Heart right ventricle (tissue), 16 donors: ENCODE measurements around the gene NMRK2. TPM values are rescaled to one million over a fixed set of nuclear protein-coding genes. Genes with fewer than 3 reads are reported as not detected.

Experiments used
- ATAC-seq, 8 donors: fragments of 200-7000 bp; cut with Tn5 transposase; one replicate each; pipeline ENCODE4 v1.9.1; 2020; ENCODE audit warnings: mild to moderate bottlenecking in 8 of 8, moderate library complexity in 8 of 8, moderate number of reproducible peaks in 1 of 8
- DNase-seq, 2 donors: peaks; one replicate each; pipeline ENCODE4 v3.0.0-alpha.2; 2020
- H3K27ac ChIP-seq, 10 donors: fragments of 200-600 bp; sonication (generic) in 2 of 10; one replicate each; pipeline versions ENCODE4 v1.5.0 to v1.8.0; 2020 to 2022; ENCODE audit warnings: mild to moderate bottlenecking in 3 of 10
- H3K27me3 ChIP-seq, 7 donors: fragments of 200-600 bp; one replicate each; pipeline ENCODE4 v1.8.0; 2021 to 2022; ENCODE audit warnings: mild to moderate bottlenecking in 2 of 7
- H3K36me3 ChIP-seq, 9 donors: fragments of 200-600 bp; sonication (generic) in 1 of 9; one replicate each; pipeline versions ENCODE4 v1.5.0 to v1.8.0; 2020 to 2022; ENCODE audit warnings: mild to moderate bottlenecking in 2 of 9
- H3K4me1 ChIP-seq, 9 donors: fragments of 200-600 bp; sonication (generic) in 1 of 9; one replicate each; pipeline versions ENCODE4 v1.5.0 to v1.8.0; 2020 to 2022; ENCODE audit warnings: mild to moderate bottlenecking in 4 of 9
- H3K4me3 ChIP-seq, 10 donors: fragments of 200-600 bp; sonication (generic) in 2 of 10; one replicate each; pipeline versions ENCODE4 v1.5.0 to v1.8.0; 2020 to 2022; ENCODE audit warnings: mild to moderate bottlenecking in 7 of 10, moderate library complexity in 2 of 10
- H3K9me3 ChIP-seq, 11 donors: fragments of 200-600 bp in 10 of 11; sonication (generic) in 2 of 11; one replicate each; pipeline versions ENCODE4 v1.5.0 to v1.8.0; 2013 to 2022; ENCODE audit warnings: mild to moderate bottlenecking in 2 of 11, control low read depth in 1 of 11, moderate library complexity in 1 of 11
- WGBS, 2 donors: extraction: QIAGEN DNeasy Blood & Tissue Kit; methylation state at CpG; one replicate each; pipeline ENCODE4 v1.1.7; 2013; ENCODE audit warnings: inconsistent platforms in 1 of 2; 5-methylcytosine and 5-hydroxymethylcytosine counted together
- intact Hi-C, 10 donors: fragments of 100-400 bp; cut with DNase I; formaldehyde crosslinking; loops; one replicate each; pipeline versions ENCODE4 v1.11.1 to v1.14.2; 2022
- microRNA-seq, 2 donors: library from miRNA; unstranded; fragments of <30 nt; microRNA quantifications; one replicate each; pipeline ENCODE4 v1.2.0, GENCODE V29; 2021
- polyA plus RNA-seq, 2 donors: library from polyadenylated mRNA; stranded (reverse); fragments of 200-250 nt; gene quantifications; one replicate each; pipeline ENCODE4 v1.2.3, GENCODE V29; 2013
- total RNA-seq, 10 donors: library from RNA; stranded (reverse); fragmentation: NEBNext Ultra II Directional in 3 of 10; extraction: Animal tissue kit (Norgen Biotek cat#: 25700) in 3 of 10; gene quantifications; one replicate each; pipeline versions ENCODE4 v1.2.1 to v1.2.4, GENCODE V29; 2021 to 2023
- TF ChIP-seq, protein P1 (sequence below), 9 donors: fragments of 200-600 bp; sonication (generic) in 2 of 9; IDR thresholded peaks; one replicate each; pipeline versions ENCODE4 v1.5.0 to v1.8.0; 2021 to 2022; ENCODE audit warnings: antibody characterized with exemption in 9 of 9, mild to moderate bottlenecking in 5 of 9, moderate library complexity in 1 of 9
- donor health status: Arrhythmogenic right ventricular cardiomyopathy.
- donor health status: ischemic (EF 13 %, LVEDD 7.1; RV severe dilation, severe dysfunction).
- donor health status: healthy with polysubstance abuse.
- donor health status: DM: no; HTN: yes; CAD: no.
- donor health status: DM: no; HTN: no; CAD: no.
- donor health status: ischemic (EF 25% LVEDD 6.9; RV normal size, moderate dysfunction).
- donor health status: ischemic (EF 25% LVEDD 5.7; RV mildly dilated, moderate dysfunction).
- donor health status: healthy.
- donor health status: DM: yes; HTN: yes; CAD: no.
- donor health status: Ischemic cardiomyopathy.
- donor health status: ischemic (EF 35%, LVEDD 5.7; RV mildly dilated, moderate dysfunction).
- donor health status: nonischemic (EF 11% LVEDD 7.7; RV severe dilation, severe dysfunction).
- donor health status: DM: yes; HTN: yes; CAD: no.
- donor health status: PGD.
- donor health status: ischemic (EF 29% LVEDD 5.4; RV normal size, mild dysfunction).
- donor health status: nonischemic (EF 23%, LVEDD 6.1; RV moderate dilation, normal function).

Gene NMRK2
- total and polyA plus RNA-seq, 12 donors, result 241 to 2,570 (median 741) TPM

DNA sequence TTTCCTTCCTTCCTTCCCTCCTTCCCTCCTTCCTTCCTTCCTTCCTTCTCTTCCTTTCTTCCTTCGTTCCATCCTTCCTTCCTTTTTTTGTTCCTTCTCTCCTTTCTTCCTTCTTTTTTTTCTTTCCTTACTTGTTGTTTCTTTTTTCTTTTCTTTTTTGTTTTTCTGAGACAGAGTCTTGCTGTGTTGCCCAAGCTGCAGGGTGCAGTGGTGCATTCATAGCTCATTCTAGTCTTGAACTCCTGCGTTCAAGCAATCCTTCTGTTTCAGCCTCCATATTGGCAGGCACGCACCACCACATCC is 57.9 kb downstream of the NMRK2 start:
- DNase-seq (no peak), ATAC-seq (no peak)
- Histone ChIP-seq H3K4me3 (no peak overlapping the region), H3K9me3 (no peaks in the 10 kb centered on the region), H3K27ac (no peak overlapping the region), H3K27me3 (no peaks in the 10 kb centered on the region), H3K36me3 (no peaks in the 10 kb centered on the region), H3K4me1 (peaks cover 0 to 26% (median 22%) of the 10 kb centered on the region in 9 donors)
- intact Hi-C loops, result loop anchor here in 1 of 10 donors (10.0 kb wide), 1 partner anchor 124 kb away; no protein-coding TSS in a partner anchor
- 70 to 78% methylated on average over 3 of the region's 3 CpGs for WGBS, 2 donors
- TF ChIP-seq, protein P1, sequence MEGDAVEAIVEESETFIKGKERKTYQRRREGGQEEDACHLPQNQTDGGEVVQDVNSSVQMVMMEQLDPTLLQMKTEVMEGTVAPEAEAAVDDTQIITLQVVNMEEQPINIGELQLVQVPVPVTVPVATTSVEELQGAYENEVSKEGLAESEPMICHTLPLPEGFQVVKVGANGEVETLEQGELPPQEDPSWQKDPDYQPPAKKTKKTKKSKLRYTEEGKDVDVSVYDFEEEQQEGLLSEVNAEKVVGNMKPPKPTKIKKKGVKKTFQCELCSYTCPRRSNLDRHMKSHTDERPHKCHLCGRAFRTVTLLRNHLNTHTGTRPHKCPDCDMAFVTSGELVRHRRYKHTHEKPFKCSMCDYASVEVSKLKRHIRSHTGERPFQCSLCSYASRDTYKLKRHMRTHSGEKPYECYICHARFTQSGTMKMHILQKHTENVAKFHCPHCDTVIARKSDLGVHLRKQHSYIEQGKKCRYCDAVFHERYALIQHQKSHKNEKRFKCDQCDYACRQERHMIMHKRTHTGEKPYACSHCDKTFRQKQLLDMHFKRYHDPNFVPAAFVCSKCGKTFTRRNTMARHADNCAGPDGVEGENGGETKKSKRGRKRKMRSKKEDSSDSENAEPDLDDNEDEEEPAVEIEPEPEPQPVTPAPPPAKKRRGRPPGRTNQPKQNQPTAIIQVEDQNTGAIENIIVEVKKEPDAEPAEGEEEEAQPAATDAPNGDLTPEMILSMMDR (IDR thresholded peaks at IDR 0.05), result no peak

Small RNA genes within 50 kb of the gene (microRNA-seq; reads per million reads assigned to microRNA genes)
- gene MIR637, result 0 reads per million in 2 donors

Other genes with a start within 250 kb of the NMRK2 start
- gene PIP5K1C, start 232.6 kb upstream of the NMRK2 start, total RNA-seq, result 10 to 100 TPM; 28.2 to 46.6 (median 36.3) TPM
- 10 to 100 TPM; 18.3 to 18.9 TPM for gene PIP5K1C, start 232.6 kb upstream of the NMRK2 start, polyA plus RNA-seq
- under 1 TPM in 3 of 10 donors, not detected in 7; 0.15 to 0.49 (median 0.34) TPM for gene TJP3, start 224.7 kb upstream of the NMRK2 start, total RNA-seq
- under 1 TPM in 1 of 2 donors, not detected in 1; 0.06 TPM for gene TJP3, start 224.7 kb upstream of the NMRK2 start, polyA plus RNA-seq
- gene APBA3, start 171.4 kb upstream of the NMRK2 start, total RNA-seq, result 10 to 100 TPM in 6 of 10 donors, 1 to 10 TPM in 4; 7.4 to 16.6 (median 10.7) TPM
- 10 to 100 TPM; 20.0 to 22.6 TPM for gene APBA3, start 171.4 kb upstream of the NMRK2 start, polyA plus RNA-seq
- 10 to 100 TPM; 61.4 to 93.4 (median 67.0) TPM for gene MRPL54, start 170.4 kb upstream of the NMRK2 start, total RNA-seq
- 100 to 1,000 TPM; 124 TPM for gene MRPL54, start 170.4 kb upstream of the NMRK2 start, polyA plus RNA-seq
- gene RAX2, start 160.8 kb upstream of the NMRK2 start, total RNA-seq, result not detected
- not detected for gene RAX2, start 160.8 kb upstream of the NMRK2 start, polyA plus RNA-seq
- 1 to 10 TPM in 1 of 10 donors, under 1 TPM in 9; 0.14 to 4.9 (median 0.44) TPM for gene MATK, start 146.7 kb upstream of the NMRK2 start, total RNA-seq
- gene MATK, start 146.7 kb upstream of the NMRK2 start, polyA plus RNA-seq, result 1 to 10 TPM in 1 of 2 donors, under 1 TPM in 1; 0.97 to 1.2 TPM
- under 1 TPM in 2 of 10 donors, not detected in 8; 0.04 to 0.29 TPM for gene ZFR2, start 64.0 kb upstream of the NMRK2 start, total RNA-seq
- not detected for gene ZFR2, start 64.0 kb upstream of the NMRK2 start, polyA plus RNA-seq
- not detected for gene ATCAY, start 52.4 kb upstream of the NMRK2 start, total RNA-seq
- not detected for gene ATCAY, start 52.4 kb upstream of the NMRK2 start, polyA plus RNA-seq
- gene DAPK3, start 38.0 kb downstream of the NMRK2 start, total RNA-seq, result 100 to 1,000 TPM in 5 of 10 donors, 10 to 100 TPM in 5; 72.5 to 222 (median 99.5) TPM
- 100 to 1,000 TPM; 140 to 214 TPM for gene DAPK3, start 38.0 kb downstream of the NMRK2 start, polyA plus RNA-seq
- 1,000 to 10,000 TPM; 1,845 to 2,887 (median 2,645) TPM for gene EEF2, start 52.4 kb downstream of the NMRK2 start, total RNA-seq
- 1,000 to 10,000 TPM in 1 of 2 donors, 100 to 1,000 TPM in 1; 704 to 1,279 TPM for gene EEF2, start 52.4 kb downstream of the NMRK2 start, polyA plus RNA-seq
- 10 to 100 TPM; 11.5 to 22.8 (median 14.3) TPM for gene PIAS4, start 74.7 kb downstream of the NMRK2 start, total RNA-seq
- 10 to 100 TPM in 1 of 2 donors, 1 to 10 TPM in 1; 8.5 to 10.5 TPM for gene PIAS4, start 74.7 kb downstream of the NMRK2 start, polyA plus RNA-seq
- gene ZBTB7A, start 133.8 kb downstream of the NMRK2 start, total RNA-seq, result 10 to 100 TPM; 20.3 to 40.5 (median 26.3) TPM
- gene ZBTB7A, start 133.8 kb downstream of the NMRK2 start, polyA plus RNA-seq, result 10 to 100 TPM in 1 of 2 donors, 1 to 10 TPM in 1; 9.6 to 13.2 TPM
- 100 to 1,000 TPM in 5 of 10 donors, 10 to 100 TPM in 5; 91.5 to 155 (median 101) TPM for gene MAP2K2, start 191.1 kb downstream of the NMRK2 start, total RNA-seq
- 100 to 1,000 TPM; 163 to 288 TPM for gene MAP2K2, start 191.1 kb downstream of the NMRK2 start, polyA plus RNA-seq
- not detected for gene CREB3L3, start 220.6 kb downstream of the NMRK2 start, total RNA-seq
- under 1 TPM in 1 of 2 donors, not detected in 1; 0.01 TPM for gene CREB3L3, start 220.6 kb downstream of the NMRK2 start, polyA plus RNA-seq
- gene SIRT6, start 249.5 kb downstream of the NMRK2 start, total RNA-seq, result 10 to 100 TPM in 8 of 10 donors, 1 to 10 TPM in 2; 7.9 to 14.6 (median 11.9) TPM
- gene SIRT6, start 249.5 kb downstream of the NMRK2 start, polyA plus RNA-seq, result 10 to 100 TPM; 24.1 to 26.9 TPM
- 1 to 10 TPM in 1 of 10 donors, under 1 TPM in 9; 0.12 to 1.0 (median 0.29) TPM for gene ANKRD24, start 249.6 kb downstream of the NMRK2 start, total RNA-seq
- gene ANKRD24, start 249.6 kb downstream of the NMRK2 start, polyA plus RNA-seq, result under 1 TPM; 0.14 to 0.66 TPM